Natural killer cell (primary cell): ENCODE measurements around the gene RBMXL3. TPM values are rescaled to one million over a fixed set of nuclear protein-coding genes. Genes with fewer than 3 reads are reported as not detected.
"Not testable (repeated sequence)": the region's sequence is repeated elsewhere in the genome, so short reads cannot be mapped to it uniquely, and the experiment has no call there.

Experiments used
- ATAC-seq, 3 donors: fragments of 150-1000 bp in 2 of 3; fragments of 200-7000 bp in 1 of 3; cut with Tn5 transposase; 1 replicate in 1 of 3; 2 replicates in 2 of 3; pipeline ENCODE4 v1.10.0; 2021; ENCODE audit warnings: mild to moderate bottlenecking in 2 of 3, moderate library complexity in 2 of 3
- DNase-seq, 2 donors: peaks; one replicate each; pipeline versions ENCODE4 v3.0.0 to v3.0.0-alpha.2; 2013 to 2021; ENCODE audit warnings: mixed read lengths in 1 of 2
- H3K27ac ChIP-seq: one replicate; pipeline ENCODE4 v1.5.1; 2013; ENCODE audit warnings: mild to moderate bottlenecking, low read length
- H3K27me3 ChIP-seq: one replicate; pipeline ENCODE4 v1.6.1; 2013; ENCODE audit warnings: low read length; ENCODE audit not compliant: control insufficient read depth, insufficient read depth
- H3K36me3 ChIP-seq: one replicate; pipeline ENCODE4 v1.6.1; 2013; ENCODE audit warnings: low read length; ENCODE audit not compliant: control insufficient read depth, insufficient read depth
- H3K4me1 ChIP-seq: one replicate; pipeline ENCODE4 v1.6.1; 2013; ENCODE audit warnings: low read length; ENCODE audit not compliant: control insufficient read depth, insufficient read depth
- H3K4me3 ChIP-seq: one replicate; pipeline ENCODE4 v1.5.1; 2013; ENCODE audit warnings: low read length
- H3K9me3 ChIP-seq: one replicate; pipeline ENCODE4 v1.6.1; 2013; ENCODE audit warnings: low read length; ENCODE audit not compliant: control insufficient read depth, insufficient read depth
- H3K27ac Mint-ChIP-seq, 2 donors: one replicate each; pipeline ENCODE4 v1.8.0; 2022; ENCODE audit warnings: mild to moderate bottlenecking in 2 of 2, mixed read lengths in 2 of 2, moderate library complexity in 1 of 2
- H3K27me3 Mint-ChIP-seq, 2 donors: one replicate each; pipeline ENCODE4 v1.8.0; 2022; ENCODE audit warnings: low read depth in 2 of 2, mixed read lengths in 2 of 2
- H3K36me3 Mint-ChIP-seq: one replicate; pipeline ENCODE4 v1.8.0; 2022; ENCODE audit warnings: mixed read lengths
- H3K4me1 Mint-ChIP-seq, 2 donors: one replicate each; pipeline ENCODE4 v1.8.0; 2022; ENCODE audit warnings: mixed read lengths in 2 of 2
- H3K4me3 Mint-ChIP-seq: one replicate; pipeline ENCODE4 v1.8.0; 2022; ENCODE audit warnings: mild to moderate bottlenecking, moderate library complexity, mixed read lengths
- H3K9me3 Mint-ChIP-seq, 2 donors: one replicate each; pipeline ENCODE4 v1.8.0; 2022; ENCODE audit warnings: mixed read lengths in 2 of 2
- CTCF ChIP-seq: fragments of 200-600 bp; IDR thresholded peaks from one replicate; pipeline ENCODE4 v1.8.0; 2022; ENCODE audit warnings: antibody characterized with exemption
- WGBS: methylation state at CpG from one replicate; pipeline ENCODE4 v1.1.7; 2013; ENCODE audit warnings: missing lambda C conversion rate; ENCODE audit not compliant: insufficient coverage; 5-methylcytosine and 5-hydroxymethylcytosine counted together
- intact Hi-C: fragments of 100-400 bp; cut with micrococcal nuclease; formaldehyde crosslinking; loops from one replicate; pipeline ENCODE4 v1.14.2; 2022
- total RNA-seq, 4 donors: library from RNA; stranded (reverse); fragments of 120-200 nt in 1 of 4; gene quantifications; one replicate each; pipeline versions ENCODE4 v1.2.3 to v1.2.4, GENCODE V29; 2013 to 2022

Gene RBMXL3
- total RNA-seq, 3 donors from 2014 or later (not counting 1 experiment from before 2014, with no cell fraction given): not detected

GRCh38 chrX:115192244-115192700 lies 3.1 kb downstream of the RBMXL3 start:
- ATAC-seq (no peak), DNase-seq (no peak)
- Mint-ChIP-seq H3K4me3 (no peak overlapping the region), H3K27me3 (no peaks in the 10 kb centered on the region), H3K27ac (no peak overlapping the region), H3K36me3 (no peaks in the 10 kb centered on the region), H3K4me1 (no peaks in the 10 kb centered on the region), H3K9me3 (peaks cover 0 to 5% of the 10 kb centered on the region in 2 donors)
- Histone ChIP-seq H3K27me3 (no peaks in the 10 kb centered on the region), H3K4me3 (no peak overlapping the region), H3K27ac (no peak overlapping the region), H3K36me3 (no peaks in the 10 kb centered on the region), H3K4me1 (no peaks in the 10 kb centered on the region), H3K9me3 (no peaks in the 10 kb centered on the region)
- WGBS: 92% methylated on average over 30 of the region's 35 CpGs
- no peak for TF ChIP-seq CTCF
- intact Hi-C loops: no loop called here

GRCh38 chrX:115204040-115204439 lies 14.8 kb downstream of the RBMXL3 start:
- no peak for TF ChIP-seq CTCF
- Histone ChIP-seq H3K4me3 (no peak overlapping the region), H3K4me1 (no peaks in the 10 kb centered on the region), H3K27ac (no peak overlapping the region), H3K9me3 (no peaks in the 10 kb centered on the region), H3K27me3 (no peaks in the 10 kb centered on the region), H3K36me3 (no peaks in the 10 kb centered on the region)
- H3K36me3 Mint-ChIP-seq: no peaks in the 10 kb centered on the region
- H3K9me3 Mint-ChIP-seq: peaks cover 8 to 12% of the 10 kb centered on the region in 2 donors
- WGBS: 80% methylated on average over 1 of the region's 1 CpG
- H3K4me1 Mint-ChIP-seq: no peaks in the 10 kb centered on the region
- DNase-seq: no peak
- intact Hi-C loops: no loop called here
- H3K27ac Mint-ChIP-seq: no peak overlapping the region
- no peak overlapping the region for H3K4me3 Mint-ChIP-seq
- ATAC-seq: no peak
- H3K27me3 Mint-ChIP-seq: no peaks in the 10 kb centered on the region

GRCh38 chrX:115209547-115209946 lies 20.3 kb downstream of the RBMXL3 start:
- intact Hi-C loops, H3K4me1 Mint-ChIP-seq, H3K27ac Mint-ChIP-seq, DNase-seq, H3K4me3 Mint-ChIP-seq, H3K9me3 ChIP-seq, H3K36me3 ChIP-seq, H3K27me3 ChIP-seq, ATAC-seq, H3K4me3 ChIP-seq, H3K36me3 Mint-ChIP-seq, H3K9me3 Mint-ChIP-seq, H3K4me1 ChIP-seq, H3K27me3 Mint-ChIP-seq, H3K27ac ChIP-seq: not testable (repeated sequence)

GRCh38 chrX:115214151-115214550 lies 24.9 kb downstream of the RBMXL3 start:
- H3K27ac ChIP-seq: no peak overlapping the region
- no peak for TF ChIP-seq CTCF
- H3K27me3 ChIP-seq: no peaks in the 10 kb centered on the region
- intact Hi-C loops: no loop called here
- H3K4me1 ChIP-seq: no peaks in the 10 kb centered on the region
- WGBS: 100% methylated on average over 1 of the region's 1 CpG
- H3K36me3 ChIP-seq: no peaks in the 10 kb centered on the region
- H3K36me3 Mint-ChIP-seq: peaks cover 7% of the 10 kb centered on the region
- no peak for ATAC-seq
- no peaks in the 10 kb centered on the region for H3K9me3 ChIP-seq
- peaks cover 0 to 15% of the 10 kb centered on the region in 2 donors for H3K27me3 Mint-ChIP-seq
- no peak overlapping the region for H3K4me3 Mint-ChIP-seq
- no peak overlapping the region for H3K4me3 ChIP-seq
- H3K9me3 Mint-ChIP-seq: peaks cover 0 to 2% of the 10 kb centered on the region in 2 donors
- no peak overlapping the region for H3K27ac Mint-ChIP-seq
- no peak for DNase-seq
- peaks cover 0 to 6% of the 10 kb centered on the region in 2 donors for H3K4me1 Mint-ChIP-seq
